Prostate gland (tissue), 2 donors: ENCODE measurements around the gene RPS17. TPM values are rescaled to one million over a fixed set of nuclear protein-coding genes. Genes with fewer than 3 reads are reported as not detected.

Experiments
- DNase-seq: peaks from one replicate; pipeline ENCODE4 v3.0.0-alpha.2; 2019; ENCODE audit warnings: low spot score
- H3K27ac ChIP-seq, 2 donors: fragments of 200-600 bp; sonication (generic); 2 replicates each; pipeline ENCODE4 v1.5.1; 2017 to 2019
- H3K27me3 ChIP-seq: fragments of 200-600 bp; sonication (generic); replicated peaks from 2 replicates; pipeline ENCODE4 v1.5.1; 2019; ENCODE audit not compliant: insufficient read depth
- H3K36me3 ChIP-seq, 2 donors: fragments of 200-600 bp; sonication (generic); 1 replicate in 1 of 2; 2 replicates in 1 of 2; pipeline versions ENCODE4 v1.5.1 to v1.8.1; 2017 to 2019
- H3K4me1 ChIP-seq: fragments of 200-600 bp; sonication (generic); replicated peaks from 2 replicates; pipeline ENCODE4 v1.5.1; 2019
- H3K4me3 ChIP-seq, 2 donors: fragments of 200-600 bp; sonication (generic); 2 replicates each; pipeline ENCODE4 v1.5.1; 2017 to 2019
- H3K9me3 ChIP-seq: fragments of 200-600 bp; sonication (generic); 2 replicates; pipeline ENCODE4 v1.5.1; 2017
- CTCF ChIP-seq, 4 experiments: fragments of 200-600 bp in 2 of 4; fragments of 450-650 bp in 2 of 4; sonication (generic) in 2 of 4; IDR thresholded peaks; 1 replicate in 3 of 4; 2 replicates in 1 of 4; pipeline ENCODE4 v1.5.1; 2016 to 2019; ENCODE audit warnings: antibody characterized with exemption in 4 of 4, mild to moderate bottlenecking in 2 of 4, moderate library complexity in 2 of 4
- POLR2A ChIP-seq: fragments of 450-650 bp; IDR thresholded peaks from one replicate; pipeline ENCODE4 v1.6.1; 2016; ENCODE audit warnings: antibody characterized with exemption, mild to moderate bottlenecking
- POLR2AphosphoS5 ChIP-seq: sonication (generic); formaldehyde crosslinking; IDR thresholded peaks from one replicate; pipeline ENCODE4 v1.6.1; 2017; ENCODE audit warnings: antibody characterized with exemption
- WGBS: methylation state at CpG from one replicate; pipeline ENCODE4 v1.1.5; 2018; 5-methylcytosine and 5-hydroxymethylcytosine counted together
- intact Hi-C: fragments of 100-400 bp; cut with DNase I; formaldehyde crosslinking; loops from one replicate; pipeline ENCODE4 v1.14.2; 2022
- total RNA-seq, 2 donors: library from RNA; depleted of rRNA; stranded (reverse); fragments of >200 nt; gene quantifications; one replicate each; pipeline ENCODE4 v1.1.0, GENCODE V29; 2016

The RPS17 gene
- total RNA-seq, 2 donors from 2014 or later = 995 to 3,415 TPM

- 83% methylated on average over 7 of the region's 7 CpGs for WGBS
- H3K9me3 ChIP-seq = no peaks in the 10 kb centered on the region
- intact Hi-C loops = no loop called here
- no peak overlapping the region for H3K4me3 ChIP-seq
- no peaks in the 10 kb centered on the region for H3K36me3 ChIP-seq
- DNase-seq = no peak
- H3K27ac ChIP-seq = no peak overlapping the region
- no peak for TF ChIP-seq POLR2AphosphoS5
- no peak for TF ChIP-seq POLR2A
- TF ChIP-seq CTCF (IDR thresholded peaks at IDR 0.05) = no peak
- H3K27me3 ChIP-seq = no peaks in the 10 kb centered on the region
- H3K4me1 ChIP-seq = no peaks in the 10 kb centered on the region
Observed at GRCh38 chr15:82556315-82557035, 16.2 kb upstream of the RPS17 start.

GRCh38 chr15:82554849-82555248, 14.6 kb upstream of the RPS17 start:
- Histone ChIP-seq H3K4me1 (no peaks in the 10 kb centered on the region), H3K9me3 (no peaks in the 10 kb centered on the region), H3K4me3 (no peak overlapping the region), H3K27ac (no peak overlapping the region), H3K27me3 (no peaks in the 10 kb centered on the region), H3K36me3 (no peaks in the 10 kb centered on the region)
- no peak for DNase-seq
- WGBS = 67% methylated on average over 2 of the region's 2 CpGs
- intact Hi-C loops = no loop called here
- no peak for TF ChIP-seq POLR2AphosphoS5
- no peak for TF ChIP-seq POLR2A
- no peak for TF ChIP-seq CTCF (IDR thresholded peaks at IDR 0.05)

- no peaks in the 10 kb centered on the region for H3K9me3 ChIP-seq
- H3K4me3 ChIP-seq = no peak overlapping the region
- no peaks in the 10 kb centered on the region for H3K4me1 ChIP-seq
- no peak for TF ChIP-seq POLR2A
- peak; percentile 60 for TF ChIP-seq POLR2AphosphoS5
- TF ChIP-seq CTCF (IDR thresholded peaks at IDR 0.05) = no peak
- intact Hi-C loops = no loop called here
- H3K27me3 ChIP-seq = no peaks in the 10 kb centered on the region
- no peaks in the 10 kb centered on the region for H3K36me3 ChIP-seq
- WGBS = 14% methylated on average over 1 of the region's 1 CpG
- peak; percentile 60 for DNase-seq
- H3K27ac ChIP-seq = no peak overlapping the region
Observed at GRCh38 chr15:82554351-82554750, 14.1 kb upstream of the RPS17 start.

- H3K4me3 ChIP-seq = no peak overlapping the region
- TF ChIP-seq POLR2A (no peak), CTCF (IDR thresholded peaks at IDR 0.05) (no peak), POLR2AphosphoS5 (no peak)
- no peak overlapping the region for H3K27ac ChIP-seq
- H3K4me1 ChIP-seq = no peaks in the 10 kb centered on the region
- H3K27me3 ChIP-seq = no peaks in the 10 kb centered on the region
- no peaks in the 10 kb centered on the region for H3K9me3 ChIP-seq
- WGBS = 75% methylated on average over 1 of the region's 1 CpG
- no peaks in the 10 kb centered on the region for H3K36me3 ChIP-seq
- no peak for DNase-seq
- intact Hi-C loops = no loop called here
Observed at GRCh38 chr15:82553846-82554245, 13.6 kb upstream of the RPS17 start.

- no peak for DNase-seq
- TF ChIP-seq POLR2A (no peak), CTCF (IDR thresholded peaks at IDR 0.05) (no peak), POLR2AphosphoS5 (no peak)
- no peak overlapping the region for H3K4me3 ChIP-seq
- no peaks in the 10 kb centered on the region for H3K9me3 ChIP-seq
- no peaks in the 10 kb centered on the region for H3K27me3 ChIP-seq
- intact Hi-C loops = no loop called here
- H3K36me3 ChIP-seq = no peaks in the 10 kb centered on the region
- no peak overlapping the region for H3K27ac ChIP-seq
- H3K4me1 ChIP-seq = no peaks in the 10 kb centered on the region
- WGBS = 80% methylated on average over 2 of the region's 2 CpGs
Observed at GRCh38 chr15:82552861-82553260, 12.6 kb upstream of the RPS17 start.
